NCI-H2107 treated with DMSO at 0.1 percent for 48 hours (cell line): Measurements from ENCODE around the gene MBOAT1.
"Not testable (repeated sequence)": the region's sequence is repeated elsewhere in the genome, so short reads cannot be mapped to it uniquely, and the experiment has no call there.

Source experiments
- DNase-seq: peaks from one replicate; lab custom pipeline; 2025; ENCODE audit not compliant: unreplicated experiment; lab: John Stamatoyannopoulos, UW

The MBOAT1 gene

GRCh38 chr6:20139127-20139963 lies 72.9 kb downstream of the MBOAT1 start:
- not testable (repeated sequence) for DNase-seq

- no peak for DNase-seq
Measured at GRCh38 chr6:20137837-20138236, 74.4 kb downstream of the MBOAT1 start.

DNA sequence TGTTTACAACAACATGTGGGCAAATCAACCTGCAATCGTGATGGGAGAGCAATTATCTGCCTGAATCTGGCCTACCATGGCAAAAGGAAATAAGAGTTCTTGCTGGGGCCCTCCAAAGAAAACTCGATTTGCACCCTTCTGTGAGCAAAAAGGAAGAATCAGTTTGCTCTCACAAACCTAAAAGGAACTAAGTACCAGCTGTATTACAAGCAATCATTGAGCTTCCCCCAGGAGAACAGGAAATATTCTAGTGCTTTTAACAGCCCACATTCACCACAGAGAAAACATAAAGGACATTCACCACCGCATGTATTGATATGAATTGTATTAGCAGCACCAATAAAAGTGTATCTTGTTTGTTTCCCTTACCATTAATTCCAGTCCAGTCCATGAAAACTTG lies 75.0 kb downstream of the MBOAT1 start:
- no peak for DNase-seq

DNA sequence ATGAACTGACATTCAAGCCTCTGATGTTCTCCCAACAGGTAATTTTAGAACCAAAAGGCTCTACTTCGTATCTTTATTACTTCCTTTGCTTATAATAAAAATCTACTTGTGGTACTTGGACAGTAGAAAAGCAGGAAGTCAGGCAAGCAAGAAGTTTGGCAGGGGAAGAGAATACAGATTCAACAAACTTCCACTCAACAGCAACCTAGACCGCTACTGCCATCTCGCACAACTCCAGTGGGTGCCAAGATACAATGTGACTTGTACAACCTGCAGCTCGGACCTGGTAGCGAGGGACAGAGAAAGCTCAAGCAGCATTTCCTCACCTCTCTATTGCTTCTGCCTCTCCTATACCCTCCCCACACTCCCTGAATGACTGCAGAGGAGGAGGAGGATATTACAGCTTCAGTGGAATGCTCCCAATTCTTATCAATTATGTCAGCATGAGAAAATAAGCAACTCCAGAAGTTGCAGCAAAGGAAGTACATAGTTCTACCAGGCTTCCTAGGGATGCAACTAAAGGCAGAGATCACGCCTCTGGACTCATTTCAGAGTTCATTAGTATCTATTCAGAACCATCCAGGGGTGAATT lies 76.5 kb downstream of the MBOAT1 start:
- DNase-seq = no peak

- no peak for DNase-seq
Measured at GRCh38 chr6:20134613-20135012, 77.7 kb downstream of the MBOAT1 start.

- DNase-seq = no peak
Measured at GRCh38 chr6:20129290-20130088, 82.8 kb downstream of the MBOAT1 start.

DNA sequence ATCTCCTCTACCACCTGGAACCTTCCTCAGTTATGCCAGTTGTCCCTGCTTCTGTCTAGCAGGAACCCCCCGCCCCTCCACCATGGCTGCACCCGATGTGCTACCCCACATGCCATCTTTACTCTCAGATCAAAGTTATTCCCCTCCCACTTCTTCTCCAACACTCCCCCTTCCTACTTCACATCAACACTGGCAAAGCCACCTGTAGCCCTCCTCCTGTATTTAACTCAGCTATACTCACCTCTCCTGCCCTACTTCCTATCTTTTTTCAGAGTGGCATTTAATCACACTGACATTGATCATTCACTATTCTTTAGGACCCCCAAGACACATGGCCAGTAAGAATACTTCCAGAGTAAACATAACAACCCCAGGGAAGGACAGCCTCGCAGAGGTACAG lies 84.3 kb downstream of the MBOAT1 start:
- no peak for DNase-seq

GRCh38 chr6:20126789-20127653 lies 85.2 kb downstream of the MBOAT1 start:
- peak; percentile 59 for DNase-seq

GRCh38 chr6:20126102-20126752 lies 86.0 kb downstream of the MBOAT1 start:
- DNase-seq = no peak

DNA sequence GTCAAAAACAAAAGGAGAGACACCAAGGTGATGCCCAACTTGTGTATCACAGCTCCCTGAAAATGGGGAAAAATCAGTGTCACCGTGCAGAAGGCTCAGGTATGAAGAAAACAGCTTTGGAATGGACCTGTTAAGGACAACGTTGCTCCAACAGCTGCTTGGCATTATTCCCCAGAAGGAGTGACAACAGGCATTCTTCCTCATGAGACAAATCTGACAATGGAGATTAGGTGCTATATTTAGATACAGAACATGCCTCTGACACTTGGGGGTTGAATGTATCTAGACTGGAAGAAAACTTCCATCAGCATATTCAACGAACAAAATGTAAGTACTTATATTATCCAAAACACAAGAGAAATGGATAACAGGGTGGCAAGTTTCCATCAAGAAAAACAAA lies 87.7 kb downstream of the MBOAT1 start:
- DNase-seq = no peak

GRCh38 chr6:20119485-20119884 lies 92.8 kb downstream of the MBOAT1 start:
- DNase-seq = peak; percentile 13

GRCh38 chr6:20118892-20119291 lies 93.4 kb downstream of the MBOAT1 start:
- DNase-seq = no peak

- DNase-seq = no peak
Measured at GRCh38 chr6:20117474-20117873, 94.8 kb downstream of the MBOAT1 start.

GRCh38 chr6:20116792-20117191 lies 95.5 kb downstream of the MBOAT1 start:
- no peak for DNase-seq

GRCh38 chr6:20115246-20115980 lies 96.9 kb downstream of the MBOAT1 start:
- no peak for DNase-seq

- DNase-seq = no peak
Measured at GRCh38 chr6:20113649-20114224, 98.5 kb downstream of the MBOAT1 start.

DNA sequence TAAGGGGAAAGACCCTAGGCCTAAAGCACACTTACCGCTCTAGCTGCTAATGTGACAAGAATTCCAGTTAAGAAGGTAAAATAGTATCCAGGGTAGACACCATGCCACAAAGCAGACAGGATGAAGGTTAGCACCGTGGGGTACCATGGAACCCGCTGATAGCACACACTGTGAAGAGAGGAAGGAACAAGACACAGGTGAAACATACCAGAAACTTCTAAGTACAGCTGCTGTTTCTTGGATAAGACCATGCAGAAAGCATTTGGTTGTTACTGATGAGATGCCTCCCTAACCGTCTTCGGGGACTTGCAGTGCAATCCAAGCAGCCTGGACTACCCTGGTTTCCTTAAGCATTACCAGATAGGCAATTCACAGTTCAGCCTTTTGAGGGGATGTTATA lies 99.4 kb downstream of the MBOAT1 start:
- no peak for DNase-seq

GRCh38 chr6:20112241-20112640 lies 100.0 kb downstream of the MBOAT1 start:
- no peak for DNase-seq

GRCh38 chr6:20110478-20110877 lies 101.8 kb downstream of the MBOAT1 start:
- DNase-seq = no peak
